HEK293 (cell line): ENCODE results near the gene CLN3.
"Not testable (repeated sequence)": the region's sequence is repeated elsewhere in the genome, so short reads cannot be mapped to it uniquely, and the experiment has no call there.

Experiments used
- CTCF ChIA-PET: fragments of 350-600 bp; formaldehyde crosslinking; extraction: SDS; loops from one replicate; lab custom pipeline; 2021; ENCODE audit warnings: antibody characterized with exemption; lab: Yijun Ruan, JAX
- POLR2A ChIA-PET: fragments of 300-600 bp; formaldehyde crosslinking; extraction: SDS; loops from one replicate; lab custom pipeline; 2020; ENCODE audit warnings: antibody characterized with exemption, inconsistent platforms; lab: Yijun Ruan, JAX
- H3K27ac ChIP-seq: fragments of 200-500 bp; sonication (Bioruptor generic); 2 replicates; pipeline ENCODE4 v1.5.1; 2014; ENCODE audit warnings: low read depth, low read length, control low read depth, inconsistent platforms; ENCODE audit errors: extremely low read depth
- H3K36me3 ChIP-seq, 2 experiments: fragments of 200-500 bp in 1 of 2; sonication (Bioruptor generic) in 1 of 2; 1 replicate in 1 of 2; 2 replicates in 1 of 2; pipeline ENCODE4 v1.5.1; 2014 to 2017; ENCODE audit warnings: inconsistent platforms in 2 of 2, low read length in 2 of 2; ENCODE audit not compliant: control insufficient read depth in 2 of 2, insufficient read depth in 1 of 2
- H3K4me1 ChIP-seq: fragments of 200-500 bp; sonication (Bioruptor generic); 2 replicates; pipeline ENCODE4 v1.5.1; 2014; ENCODE audit warnings: mild to moderate bottlenecking, low read length, inconsistent platforms; ENCODE audit not compliant: control insufficient read depth, insufficient read depth
- H3K4me3 ChIP-seq: 2 replicates; pipeline ENCODE4 v1.5.1; 2011; ENCODE audit warnings: low read depth, mild to moderate bottlenecking, control low read depth, low read length, moderate library complexity
- H3K9me3 ChIP-seq: fragments of 200-500 bp; sonication (Bioruptor generic); 2 replicates; pipeline ENCODE4 v1.5.1; 2014; ENCODE audit warnings: low read depth, low read length, inconsistent platforms; ENCODE audit not compliant: control insufficient read depth, insufficient read depth
- AEBP2 ChIP-seq: fragments of 450-650 bp; formaldehyde crosslinking; IDR thresholded peaks from 2 replicates; pipeline ENCODE4 v1.5.1; 2016; ENCODE audit warnings: missing biosample characterization, missing genetic modification characterization, borderline replicate concordance
- GLI2 ChIP-seq: fragments of 450-650 bp; formaldehyde crosslinking; IDR thresholded peaks from 2 replicates; pipeline ENCODE4; 2017; ENCODE audit warnings: missing biosample characterization, missing genetic modification characterization, low read depth, borderline replicate concordance
- INSM2 ChIP-seq: fragments of 450-650 bp; formaldehyde crosslinking; IDR thresholded peaks from 2 replicates; pipeline ENCODE4 v1.5.1; 2016; ENCODE audit warnings: missing biosample characterization, missing genetic modification characterization
- PRDM10 ChIP-seq: fragments of 450-650 bp; formaldehyde crosslinking; IDR thresholded peaks from 2 replicates; pipeline ENCODE4 v1.5.1; 2016; ENCODE audit warnings: missing biosample characterization, missing genetic modification characterization
- REPIN1 ChIP-seq: fragments of 450-650 bp; formaldehyde crosslinking; IDR thresholded peaks from 2 replicates; pipeline ENCODE4 v1.5.1; 2017; ENCODE audit warnings: missing biosample characterization, missing genetic modification characterization, low read depth
- SP3 ChIP-seq: fragments of 450-650 bp; formaldehyde crosslinking; IDR thresholded peaks from 2 replicates; pipeline ENCODE4 v1.5.1; 2016; ENCODE audit warnings: missing biosample characterization, missing genetic modification characterization
- TCF7L2 ChIP-seq: IDR thresholded peaks from 2 replicates; pipeline ENCODE4 v1.6.1; 2011; ENCODE audit warnings: low read depth, mild to moderate bottlenecking, inconsistent platforms, low read length, moderate library complexity, borderline replicate concordance
- ZBTB11 ChIP-seq: fragments of 450-650 bp; formaldehyde crosslinking; conservative IDR thresholded peaks from 2 replicates; pipeline ENCODE4 v1.5.1; 2016; ENCODE audit warnings: low read depth, missing biosample characterization, missing genetic modification characterization
- ZEB2 ChIP-seq: fragments of 450-650 bp; formaldehyde crosslinking; IDR thresholded peaks from 2 replicates; pipeline ENCODE4 v1.5.1; 2016; ENCODE audit warnings: missing biosample characterization, missing genetic modification characterization
- ZNF2 ChIP-seq: fragments of 450-650 bp; formaldehyde crosslinking; IDR thresholded peaks from 2 replicates; pipeline ENCODE4 v1.5.1; 2016; ENCODE audit warnings: missing biosample characterization, missing genetic modification characterization
- ZNF274 ChIP-seq, 2 experiments: fragments of 200-500 bp in 1 of 2; fragments of 450-650 bp in 1 of 2; sonication (Bioruptor generic) in 1 of 2; formaldehyde crosslinking in 1 of 2; IDR thresholded peaks; 2 replicates each; pipeline versions ENCODE4 v1.5.1 to v1.6.1; 2014 to 2016; ENCODE audit warnings: borderline replicate concordance in 1 of 2, inconsistent platforms in 1 of 2, low read length in 1 of 2, missing biosample characterization in 1 of 2, missing genetic modification characterization in 1 of 2
- ZNF37A ChIP-seq: fragments of 450-650 bp; IDR thresholded peaks from 2 replicates; pipeline ENCODE4 v1.5.1; 2018; ENCODE audit warnings: missing biosample characterization, missing genetic modification characterization
- ZNF48 ChIP-seq: fragments of 450-650 bp; formaldehyde crosslinking; IDR thresholded peaks from 2 replicates; pipeline ENCODE4 v1.5.1; 2016; ENCODE audit warnings: missing biosample characterization, missing genetic modification characterization
- ZNF530 ChIP-seq: fragments of 450-650 bp; formaldehyde crosslinking; IDR thresholded peaks from 2 replicates; pipeline ENCODE4 v1.5.1; 2016; ENCODE audit warnings: low read depth, missing biosample characterization, missing genetic modification characterization
- ZNF621 ChIP-seq: fragments of 450-650 bp; formaldehyde crosslinking; IDR thresholded peaks from 2 replicates; pipeline ENCODE4 v1.5.1; 2017; ENCODE audit warnings: missing biosample characterization, missing genetic modification characterization
- ZNF660 ChIP-seq: fragments of 450-650 bp; IDR thresholded peaks from 2 replicates; pipeline ENCODE4 v1.5.1; 2018; ENCODE audit warnings: missing biosample characterization, mild to moderate bottlenecking, missing genetic modification characterization
- ZNF664 ChIP-seq: fragments of 450-650 bp; formaldehyde crosslinking; IDR thresholded peaks from 2 replicates; pipeline ENCODE4 v1.5.1; 2016; ENCODE audit warnings: missing biosample characterization, missing genetic modification characterization
- ZNF677 ChIP-seq: fragments of 450-650 bp; IDR thresholded peaks from 2 replicates; pipeline ENCODE4 v1.5.0; 2018; ENCODE audit warnings: missing biosample characterization, mild to moderate bottlenecking, missing genetic modification characterization, moderate library complexity
- ZNF704 ChIP-seq: fragments of 450-650 bp; formaldehyde crosslinking; IDR thresholded peaks from 2 replicates; pipeline ENCODE4 v1.5.1; 2016; ENCODE audit warnings: missing biosample characterization, missing genetic modification characterization
- ZNF776 ChIP-seq: fragments of 450-650 bp; formaldehyde crosslinking; IDR thresholded peaks from 2 replicates; pipeline ENCODE4 v1.5.0; 2017; ENCODE audit warnings: missing biosample characterization, missing genetic modification characterization, borderline replicate concordance

Gene CLN3

GRCh38 chr16:28528463-28528867 is 36.6 kb upstream of the CLN3 start (continued):
- TF ChIP-seq ZBTB11 (tag by site-specific recombination), result no peak
- no peak for TF ChIP-seq ZNF2 (tag by site-specific recombination)
- no peak for TF ChIP-seq AEBP2 (tag by site-specific recombination)
- no peak for TF ChIP-seq ZNF660 (tag by site-specific recombination)
- TF ChIP-seq TCF7L2, result no peak
- no peak for TF ChIP-seq ZNF677 (tag by site-specific recombination)
- no peak for TF ChIP-seq ZNF37A (tag by site-specific recombination)
- no peak for TF ChIP-seq ZNF530 (tag by site-specific recombination)
- TF ChIP-seq REPIN1 (tag by site-specific recombination), result no peak

GRCh38 chr16:28527985-28528384 is 36.1 kb upstream of the CLN3 start:
- Histone ChIP-seq H3K27ac (no peak overlapping the region), H3K4me3 (no peak overlapping the region), H3K4me1 (no peaks in the 10 kb centered on the region), H3K9me3 (no peaks in the 10 kb centered on the region), H3K36me3 (no peaks in the 10 kb centered on the region)
- ChIA-PET POLR2A (no interaction called here), CTCF (interaction anchor here (0.6 kb wide), 1 partner anchor 16 kb away, joined by 4 read pairs; no protein-coding TSS in a partner anchor)
- TF ChIP-seq ZEB2 (tag by site-specific recombination) (no peak), ZNF274 (IDR thresholded peaks at IDR 0.05; ENCODE audit: low read length) (no peak), ZNF274 (tag by site-specific recombination; IDR thresholded peaks at IDR 0.05; ENCODE audit: borderline replicate concordance) (no peak), ZNF48 (no peak), INSM2 (no peak), SP3 (no peak), ZNF621 (no peak), ZNF776 (tag by site-specific recombination) (no peak), TCF7L2 (no peak), ZNF704 (tag by site-specific recombination) (no peak), PRDM10 (tag by site-specific recombination) (no peak), GLI2 (tag by site-specific recombination) (no peak), ZNF664 (tag by site-specific recombination) (no peak)

GRCh38 chr16:28527100-28527785 is 35.4 kb upstream of the CLN3 start:
- H3K4me1 ChIP-seq, POLR2A ChIA-PET, H3K36me3 ChIP-seq, H3K4me3 ChIP-seq, H3K9me3 ChIP-seq, H3K27ac ChIP-seq, CTCF ChIA-PET: not testable (repeated sequence)
